Stimulated activated CD8-positive, alpha-beta memory T cell treated with anti-CD3 and anti-CD28 coated beads, Interleukin-4, amount 100 ng/mL, for 1 hour (primary cell): ENCODE measurements around the gene CIROP.

Experiments used
- DNase-seq, 2 donors: peaks; one replicate each; pipeline ENCODE4 v3.0.0-alpha.2; 2020; ENCODE audit warnings: low read depth in 2 of 2, low spot score in 1 of 2

Gene CIROP

DNA sequence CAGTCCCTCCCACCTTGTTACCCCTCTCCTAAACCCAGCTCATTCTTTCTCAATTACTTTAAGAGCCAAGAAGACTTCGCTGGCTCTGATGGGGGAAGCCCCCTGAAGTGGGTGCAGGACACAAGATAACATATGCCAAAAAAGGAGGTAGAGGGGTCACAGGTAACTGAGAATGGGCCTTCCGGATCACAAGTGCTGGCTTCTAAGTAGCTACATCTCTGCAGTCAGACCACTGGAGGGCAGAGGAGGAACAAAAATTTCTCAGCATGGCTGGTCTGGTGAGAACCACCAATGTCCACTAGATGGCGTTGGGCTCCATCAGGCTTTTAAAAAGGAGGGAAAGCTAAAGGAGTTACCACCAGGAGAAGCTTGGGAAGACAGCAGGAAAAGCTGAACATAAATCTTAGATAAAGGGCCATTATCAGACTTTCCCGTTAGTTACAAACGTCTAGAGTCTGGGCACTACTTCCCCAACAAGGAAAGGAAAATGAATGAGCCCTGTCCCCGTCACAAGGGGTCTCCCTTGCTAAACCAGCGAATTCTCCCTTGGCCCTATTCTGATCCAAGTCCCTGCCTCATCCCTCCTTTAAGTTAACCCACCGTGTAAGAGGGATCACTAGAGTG, 35.9 kb downstream of the CIROP start:
- peak; percentile 27 to 37 for DNase-seq

DNA sequence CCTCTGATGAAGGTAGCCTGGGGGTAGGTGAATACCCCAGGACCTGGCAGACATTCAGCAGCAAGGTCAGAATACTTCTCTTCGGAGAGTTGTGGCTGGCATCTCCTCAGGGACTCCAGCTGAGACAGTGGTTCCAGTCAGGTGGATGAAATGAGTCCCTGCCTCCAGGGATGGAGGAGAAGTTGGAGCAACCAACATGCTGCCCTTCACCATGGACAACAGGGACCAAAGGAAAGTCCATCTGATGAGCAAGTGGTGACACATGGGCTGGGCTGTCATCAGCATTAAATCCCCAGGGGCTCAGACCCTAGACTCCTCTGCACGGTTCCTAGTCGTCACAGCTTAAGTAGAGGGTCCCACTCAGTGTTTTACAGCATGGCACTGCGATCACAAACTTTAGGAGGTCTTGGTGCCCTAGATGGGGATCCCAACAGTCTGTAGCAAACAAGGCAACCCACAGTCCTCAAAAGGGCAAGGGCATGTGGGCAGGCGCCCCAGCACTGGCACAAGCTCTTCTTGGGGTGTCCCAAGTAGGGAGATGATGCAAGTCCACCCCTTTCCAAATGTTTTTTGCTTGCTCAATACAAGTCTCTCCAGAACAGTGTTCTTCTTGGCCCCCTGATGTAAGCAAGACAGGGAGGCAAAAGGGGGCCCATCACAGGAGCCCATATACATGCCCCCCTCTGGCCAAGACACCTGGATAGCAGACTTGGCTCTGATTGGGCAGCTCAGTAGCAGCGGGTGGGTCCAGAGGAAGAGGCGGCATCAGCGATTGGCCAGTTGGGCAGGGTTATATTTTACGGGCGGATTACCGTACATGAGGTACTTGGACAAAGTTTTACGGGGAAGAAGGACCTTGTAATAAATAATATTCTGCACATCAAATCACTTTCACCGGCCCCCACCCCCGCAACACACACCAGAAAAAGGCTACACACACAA, 36.7 kb downstream of the CIROP start:
- no peak for DNase-seq

GRCh38 chr14:23066855-23067744, 37.7 kb downstream of the CIROP start:
- DNase-seq, result no peak

- no peak for DNase-seq
Observed at GRCh38 chr14:23066368-23066767, 38.4 kb downstream of the CIROP start.

DNA sequence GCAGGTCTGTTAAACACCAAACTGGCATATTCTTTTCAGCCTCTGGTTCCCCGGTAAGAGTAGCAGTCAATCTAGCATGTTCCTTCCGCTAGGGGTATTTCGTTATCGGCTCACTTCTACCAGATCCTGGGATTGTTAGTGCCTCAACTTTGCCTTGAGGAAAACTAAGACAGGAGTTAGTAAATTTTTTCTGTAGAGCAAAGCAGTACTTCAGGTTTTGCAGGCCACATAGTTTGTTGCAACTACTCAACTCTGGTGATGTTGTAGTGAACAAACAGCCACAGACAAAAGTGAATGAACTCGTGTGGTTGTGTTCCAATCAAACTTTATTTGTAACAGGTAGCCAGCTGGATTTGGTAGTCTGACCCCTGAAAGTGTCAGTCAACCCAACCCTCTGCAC, 41.2 kb downstream of the CIROP start:
- DNase-seq, result no peak

GRCh38 chr14:23062002-23062401, 42.8 kb downstream of the CIROP start:
- no peak for DNase-seq

- DNase-seq, result no peak
Observed at GRCh38 chr14:23060536-23061260, 44.1 kb downstream of the CIROP start.

- no peak for DNase-seq
Observed at GRCh38 chr14:23058654-23059504, 45.9 kb downstream of the CIROP start.

DNA sequence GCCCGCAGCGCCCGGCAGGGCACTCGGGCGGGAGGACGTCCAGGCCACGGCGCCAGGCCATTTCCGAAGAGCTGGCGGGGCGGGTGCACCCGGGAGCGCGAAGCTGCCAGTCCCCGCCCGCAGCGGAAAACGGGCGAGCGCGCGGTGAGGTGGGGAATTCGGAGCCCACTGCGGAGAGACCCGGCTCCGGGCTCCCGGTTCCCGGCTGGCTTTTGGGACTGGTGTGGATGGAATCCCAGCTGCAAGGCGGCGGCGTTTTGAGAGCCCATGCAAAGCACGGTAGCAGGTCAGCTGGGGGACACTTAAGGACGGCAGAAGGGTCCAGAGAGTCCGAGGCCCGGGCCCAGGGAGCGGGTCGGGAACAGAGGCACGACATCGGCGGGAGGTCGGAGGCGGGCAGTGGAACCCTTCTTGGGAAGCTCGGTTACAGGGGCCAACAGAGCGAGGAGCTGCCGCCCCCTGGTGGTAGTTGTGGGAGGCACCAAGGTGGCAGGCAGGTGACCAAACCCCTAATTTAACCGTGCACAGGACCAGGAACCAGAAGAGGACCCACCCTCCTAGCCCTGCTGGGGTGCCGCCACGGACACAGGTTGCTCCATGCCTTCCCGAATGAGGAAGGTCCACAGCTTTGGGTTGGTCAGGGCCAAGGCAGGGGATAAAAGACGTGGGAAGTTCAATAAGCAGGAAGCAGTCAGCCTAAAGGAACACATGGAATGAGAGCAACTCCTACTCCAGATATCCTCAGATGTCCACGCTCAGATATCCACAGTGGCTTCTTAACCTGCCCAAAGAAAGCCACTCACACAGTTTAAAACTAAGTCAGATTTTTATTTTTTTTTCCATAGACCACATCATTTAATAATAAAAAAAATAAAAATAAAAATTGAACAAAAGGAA, 46.8 kb downstream of the CIROP start:
- DNase-seq, result peak; percentile 75 to 80

- DNase-seq, result peak in 1 of 2 donors; percentile 44
Observed at GRCh38 chr14:23056956-23057756, 47.6 kb downstream of the CIROP start, which contains the start of gene CDH24. Gene CDH24, minus strand, starts transcription at chr14:23057520. Its CDS starts 1,787 bp downstream, at chr14:23055733.

DNA sequence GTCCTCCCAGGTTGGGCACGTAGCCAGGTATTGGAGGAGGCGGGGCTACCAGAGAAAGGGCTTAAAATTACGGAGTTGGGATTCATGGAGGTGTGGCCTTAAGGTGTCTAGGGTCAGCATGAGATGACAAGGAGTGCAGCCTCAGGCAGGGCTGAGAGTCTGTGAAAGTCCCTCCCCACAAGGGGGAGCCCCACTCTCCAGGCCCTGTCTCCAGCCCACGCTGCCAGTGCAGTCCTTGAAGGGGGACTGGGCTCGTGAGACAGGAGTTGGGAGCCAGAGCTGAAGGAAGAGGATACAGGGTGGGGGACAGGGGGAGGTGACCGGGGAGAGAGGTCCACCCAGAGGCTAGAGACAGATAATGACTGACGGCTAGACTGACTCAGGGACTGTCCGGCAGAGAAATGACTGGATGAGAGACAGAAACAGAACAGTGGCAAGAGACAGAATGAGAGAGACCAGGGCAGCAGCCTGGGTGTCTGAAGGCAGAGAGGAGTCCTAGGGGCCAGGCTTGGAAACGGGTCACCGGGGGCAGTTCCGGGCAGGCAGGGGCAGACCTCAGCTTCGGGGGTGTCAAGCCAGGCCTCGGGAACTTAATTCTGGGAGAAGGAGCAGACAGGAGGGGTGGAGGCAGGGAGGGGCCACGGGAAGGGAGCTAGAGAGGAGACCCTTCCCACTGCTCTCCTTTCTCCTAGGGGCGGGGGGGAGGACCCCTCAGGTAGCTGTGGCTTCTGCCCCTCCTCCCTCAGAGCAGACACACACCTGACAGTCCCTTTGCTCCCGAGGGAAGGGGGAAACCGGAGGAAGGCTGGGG, 48.4 kb downstream of the CIROP start:
- DNase-seq, result peak in 1 of 2 donors; percentile 49

GRCh38 chr14:23055621-23056144, 49.1 kb downstream of the CIROP start:
- DNase-seq, result no peak

- DNase-seq, result no peak
Observed at GRCh38 chr14:23055147-23055550, 49.6 kb downstream of the CIROP start.

DNA sequence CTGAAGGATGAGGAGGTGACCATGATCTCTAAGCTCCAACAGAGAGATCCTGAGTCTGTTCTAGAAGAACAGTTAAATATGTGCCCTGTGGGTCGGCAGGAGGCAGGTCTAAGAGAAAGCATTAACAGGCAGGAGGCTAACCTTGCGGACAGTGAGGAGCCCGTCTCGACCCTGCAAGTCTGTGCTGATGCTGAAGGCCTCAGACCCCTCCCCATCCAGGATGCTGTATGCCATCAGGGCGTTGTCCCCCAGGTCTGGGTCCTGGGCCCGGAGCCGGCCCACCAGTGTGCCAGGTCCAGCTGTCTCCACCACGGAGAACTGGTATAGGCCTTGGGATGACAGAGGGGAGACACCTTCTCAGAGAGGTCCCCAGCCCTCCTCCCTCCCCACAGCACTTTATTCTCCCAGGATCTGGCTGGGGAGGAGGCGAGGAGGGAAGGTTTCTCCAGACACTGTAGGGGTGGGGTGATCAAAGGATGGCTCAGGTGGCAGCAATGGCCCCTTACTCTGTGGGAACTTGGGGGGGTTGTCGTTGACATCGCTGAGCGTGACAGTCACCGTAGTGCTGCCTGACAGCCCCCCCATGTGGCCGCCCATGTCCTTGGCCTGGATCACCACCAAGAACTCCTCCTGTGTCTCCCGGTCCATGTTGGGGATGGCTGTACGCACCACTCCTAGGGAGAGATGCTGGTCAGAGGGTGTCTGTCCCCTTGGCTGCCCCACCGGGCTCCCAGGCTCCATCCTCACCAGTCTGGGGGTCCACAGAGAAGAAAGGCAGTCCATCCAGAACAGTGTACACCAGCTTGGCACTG, 50.6 kb downstream of the CIROP start:
- DNase-seq, result no peak

DNA sequence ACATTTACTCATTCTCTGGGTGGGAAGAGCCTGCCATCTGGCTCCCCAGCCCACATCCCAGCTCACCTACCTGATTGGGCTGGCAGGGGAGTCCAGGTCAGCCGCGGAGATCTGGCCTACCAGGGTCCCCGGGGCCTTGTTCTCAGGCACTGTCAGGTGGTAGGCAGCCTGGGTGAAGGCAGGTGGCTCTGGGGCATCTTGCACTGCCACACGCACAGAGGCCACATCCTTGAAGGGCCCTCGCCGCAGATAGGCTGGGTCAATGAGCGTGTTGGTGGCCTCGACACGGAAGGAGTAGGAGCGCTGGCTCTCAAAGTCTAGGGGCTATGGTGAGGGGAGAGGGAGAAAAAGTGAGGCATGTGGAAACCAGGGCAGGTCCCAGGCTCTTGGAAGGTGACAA, 51.4 kb downstream of the CIROP start:
- DNase-seq, result no peak

DNA sequence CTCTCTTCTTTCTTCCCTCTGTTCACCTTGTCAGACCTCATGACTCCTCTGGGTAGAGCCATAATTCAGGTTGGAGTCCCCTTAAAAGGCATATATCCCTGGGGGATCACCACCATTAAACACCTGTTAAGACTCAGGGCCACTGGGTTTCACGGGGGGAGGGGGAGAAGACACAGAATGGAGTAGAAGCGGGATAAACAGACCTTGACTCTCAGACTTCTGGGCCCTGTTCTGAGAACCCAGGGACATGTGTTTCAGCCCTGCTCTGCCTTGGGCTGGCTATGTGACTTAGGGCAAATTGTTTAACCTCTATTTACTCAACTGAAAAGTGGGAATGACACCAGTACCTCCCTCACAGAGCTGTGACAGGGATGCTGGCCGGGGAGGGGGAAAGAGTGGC, 52.1 kb downstream of the CIROP start:
- DNase-seq, result no peak
